HG02852 (cell line): ENCODE measurements around the gene ZDHHC1.

Experiments used
- ATAC-seq: cut with Tn5 transposase; IDR thresholded peaks from one replicate; pipeline ENCODE4 v1.9.1; 2021; ENCODE audit warnings: mild to moderate bottlenecking, moderate library complexity; ENCODE audit not compliant: unreplicated experiment

The ZDHHC1 gene

GRCh38 chr16:67447508-67448076, 31.3 kb upstream of the ZDHHC1 start:
- ATAC-seq, result no peak

- no peak for ATAC-seq
Measured at GRCh38 chr16:67446968-67447507, 30.8 kb upstream of the ZDHHC1 start.

GRCh38 chr16:67445913-67446907, 29.9 kb upstream of the ZDHHC1 start:
- ATAC-seq, result no peak

- no peak for ATAC-seq
Measured at GRCh38 chr16:67445441-67445912, 29.2 kb upstream of the ZDHHC1 start.

GRCh38 chr16:67445126-67445426, 28.8 kb upstream of the ZDHHC1 start:
- no peak for ATAC-seq

- ATAC-seq, result no peak
Measured at GRCh38 chr16:67444259-67445125, 28.2 kb upstream of the ZDHHC1 start.

GRCh38 chr16:67443265-67443664, 27.0 kb upstream of the ZDHHC1 start:
- no peak for ATAC-seq

- ATAC-seq, result no peak
Measured at GRCh38 chr16:67442581-67443255, 26.4 kb upstream of the ZDHHC1 start.

GRCh38 chr16:67441907-67442306, 25.6 kb upstream of the ZDHHC1 start:
- ATAC-seq, result no peak

GRCh38 chr16:67441271-67441753, 25.0 kb upstream of the ZDHHC1 start:
- ATAC-seq, result no peak

- no peak for ATAC-seq
Measured at GRCh38 chr16:67438824-67439393, 22.6 kb upstream of the ZDHHC1 start.

GRCh38 chr16:67438098-67438791, 22.0 kb upstream of the ZDHHC1 start:
- ATAC-seq, result no peak

GRCh38 chr16:67437513-67437912, 21.2 kb upstream of the ZDHHC1 start:
- ATAC-seq, result no peak

GRCh38 chr16:67436640-67437193, 20.4 kb upstream of the ZDHHC1 start:
- no peak for ATAC-seq

- no peak for ATAC-seq
Measured at GRCh38 chr16:67435758-67436164, 19.5 kb upstream of the ZDHHC1 start.

- ATAC-seq, result no peak
Measured at GRCh38 chr16:67433131-67433719, 16.9 kb upstream of the ZDHHC1 start.

- ATAC-seq, result no peak
Measured at GRCh38 chr16:67432506-67432890, 16.2 kb upstream of the ZDHHC1 start.

- no peak for ATAC-seq
Measured at GRCh38 chr16:67431775-67432505, 15.7 kb upstream of the ZDHHC1 start.
